ENCODE data around the gene SCUBE1.

Gene SCUBE1

GRCh38 chr22:43199541-43199940 lies 143.6 kb downstream of the SCUBE1 start:
- no peak for TF ChIP-seq CTCF (conservative IDR thresholded peaks at IDR 0.05)
- H3K27ac ChIP-seq = no peak overlapping the region

GRCh38 chr22:43198936-43199335 lies 144.2 kb downstream of the SCUBE1 start:
- TF ChIP-seq CTCF (conservative IDR thresholded peaks at IDR 0.05) = no peak
- no peak overlapping the region for H3K27ac ChIP-seq

- H3K27ac ChIP-seq = no peak overlapping the region
- no peak for TF ChIP-seq CTCF (conservative IDR thresholded peaks at IDR 0.05)
Measured at GRCh38 chr22:43198126-43198525, 145.0 kb downstream of the SCUBE1 start.

- H3K27ac ChIP-seq = no peak overlapping the region
- TF ChIP-seq CTCF (conservative IDR thresholded peaks at IDR 0.05) = no peak
Measured at GRCh38 chr22:43197271-43197941, 145.8 kb downstream of the SCUBE1 start.

GRCh38 chr22:43191831-43192230 lies 151.3 kb downstream of the SCUBE1 start:
- H3K27ac ChIP-seq = no peak overlapping the region
- no peak for TF ChIP-seq CTCF (conservative IDR thresholded peaks at IDR 0.05)

GRCh38 chr22:43188829-43189545 lies 154.2 kb downstream of the SCUBE1 start:
- peak overlapping the region; percentile 88; the same call in 1 of the 2 replicates for H3K27ac ChIP-seq
- TF ChIP-seq CTCF (conservative IDR thresholded peaks at IDR 0.05) = no peak

- H3K27ac ChIP-seq = peak overlapping the region; percentile 96
- peak; percentile 86 for TF ChIP-seq CTCF (conservative IDR thresholded peaks at IDR 0.05)
Measured at GRCh38 chr22:43187171-43188099, 155.7 kb downstream of the SCUBE1 start.
